CD4-positive, alpha-beta memory T cell (primary cell): ENCODE data around the gene ASAP3. TPM values are rescaled to one million over a fixed set of nuclear protein-coding genes. Genes with fewer than 3 reads are reported as not detected.

Experiments
- CTCF ChIA-PET: fragments of 350-600 bp; sonication (Branson Sonifier 250); formaldehyde crosslinking; loops from one replicate; lab custom pipeline; 2021; ENCODE audit warnings: inconsistent platforms; ENCODE audit not compliant: partially characterized antibody; lab: Charles Lee
- POLR2A ChIA-PET: fragments of 350-600 bp; sonication (Branson Sonifier 250); formaldehyde crosslinking; loops from one replicate; lab custom pipeline; 2021; ENCODE audit not compliant: partially characterized antibody; lab: Charles Lee
- DNase-seq, 5 donors: peaks; one replicate each; pipeline versions ENCODE4 v3.0.0 to v3.0.0-alpha.2; 2020 to 2022; ENCODE audit warnings: mixed read lengths in 1 of 5
- H3K27ac ChIP-seq: one replicate; pipeline ENCODE4 v1.7.0; 2013; ENCODE audit warnings: low read depth, low read length
- H3K27me3 ChIP-seq: 2 replicates; pipeline ENCODE4 v1.7.0; 2013; ENCODE audit warnings: mild to moderate bottlenecking, low read length, moderate library complexity; ENCODE audit not compliant: insufficient read depth
- H3K36me3 ChIP-seq: 2 replicates; pipeline ENCODE4 v1.7.0; 2013; ENCODE audit warnings: mild to moderate bottlenecking, low read length, moderate library complexity; ENCODE audit not compliant: insufficient read depth
- H3K4me1 ChIP-seq: 2 replicates; pipeline ENCODE4 v1.7.0; 2013; ENCODE audit warnings: mild to moderate bottlenecking, low read length, moderate library complexity; ENCODE audit not compliant: insufficient read depth
- H3K4me3 ChIP-seq, 2 donors: one replicate each; pipeline ENCODE4 v1.7.0; 2013; ENCODE audit warnings: low read length in 2 of 2, mild to moderate bottlenecking in 1 of 2
- H3K9me3 ChIP-seq, 2 donors: one replicate each; pipeline ENCODE4 v1.7.0; 2013; ENCODE audit warnings: low read length in 2 of 2, control low read depth in 1 of 2; ENCODE audit not compliant: control insufficient read depth in 1 of 2
- H3K27ac Mint-ChIP-seq, 7 donors: one replicate each; pipeline ENCODE4 v1.8.0; 2020 to 2021; ENCODE audit warnings: mixed read lengths in 7 of 7, mild to moderate bottlenecking in 6 of 7, inconsistent platforms in 3 of 7, moderate library complexity in 3 of 7
- H3K27me3 Mint-ChIP-seq, 2 donors: one replicate each; pipeline ENCODE4 v1.8.0; 2020 to 2021; ENCODE audit warnings: mixed read lengths in 2 of 2
- H3K36me3 Mint-ChIP-seq, 2 donors: one replicate each; pipeline ENCODE4 v1.8.0; 2020 to 2021; ENCODE audit warnings: mixed read lengths in 2 of 2, inconsistent platforms in 1 of 2, mild to moderate bottlenecking in 1 of 2
- H3K4me1 Mint-ChIP-seq, 4 donors: one replicate each; pipeline ENCODE4 v1.8.0; 2020 to 2021; ENCODE audit warnings: mixed read lengths in 4 of 4, mild to moderate bottlenecking in 1 of 4
- H3K4me3 Mint-ChIP-seq, 8 donors: one replicate each; pipeline ENCODE4 v1.8.0; 2020 to 2021; ENCODE audit warnings: mixed read lengths in 8 of 8, mild to moderate bottlenecking in 7 of 8, moderate library complexity in 6 of 8, inconsistent platforms in 3 of 8
- H3K9me3 Mint-ChIP-seq, 8 donors: one replicate each; pipeline ENCODE4 v1.8.0; 2020 to 2021; ENCODE audit warnings: mixed read lengths in 8 of 8, mild to moderate bottlenecking in 5 of 8, inconsistent platforms in 3 of 8, moderate library complexity in 1 of 8
- intact Hi-C: fragments of 100-400 bp; cut with micrococcal nuclease; formaldehyde crosslinking; loops from one replicate; pipeline ENCODE4 v1.15.1; 2023
- polyA plus RNA-seq, 2 donors: library from polyadenylated mRNA; unstranded; fragments of 300-500 nt; fragmentation: Illumina TruSeq; gene quantifications; one replicate each; pipeline ENCODE4 v1.2.3, GENCODE V29; 2021
- total RNA-seq, 2 experiments: library from RNA; stranded (reverse); gene quantifications; one replicate each; pipeline ENCODE4 v1.2.3, GENCODE V29; 2021

Gene ASAP3
- total and polyA plus RNA-seq, 4 experiments from 2014 or later = 0.73 to 1.4 (median 1.3) TPM

GRCh38 chr1:23529146-23530086 is 45.4 kb upstream of the ASAP3 start:
- peak overlapping the region; percentile 40 to 64 for H3K4me3 ChIP-seq
- Mint-ChIP-seq H3K27ac (peak overlapping the region; percentile 88 to 97 (median 94)), H3K36me3 (no peaks in the 10 kb centered on the region), H3K27me3 (no peaks in the 10 kb centered on the region), H3K4me3 (peak overlapping the region; percentile 80 to 93 (median 85)), H3K9me3 (peaks cover 0 to 3% (median 0%) of the 10 kb centered on the region in 8 donors), H3K4me1 (peaks cover 69 to 94% (median 84%) of the 10 kb centered on the region in 4 donors)
- intact Hi-C loops = loop anchor here (2.0 kb wide), 2 partner anchors 29 to 33 kb away; partner anchors contain the start of gene ID3
- POLR2A ChIA-PET = interaction anchor here (0.9 to 11.2 kb wide), 16 partner anchors 8 to 185 kb away, joined by 3 to 135 read pairs (median 14); partner anchors contain the start of genes ASAP3, HNRNPR and TCEA3
- H3K36me3 ChIP-seq = no peaks in the 10 kb centered on the region
- H3K27me3 ChIP-seq = no peaks in the 10 kb centered on the region
- H3K4me1 ChIP-seq = peaks cover 92% of the 10 kb centered on the region
- DNase-seq = no peak
- CTCF ChIA-PET = interaction anchor here (1.3 to 30.3 kb wide), 11 partner anchors 9 to 109 kb away, joined by 3 to 924 read pairs (median 15); no protein-coding TSS in a partner anchor
- H3K9me3 ChIP-seq = no peaks in the 10 kb centered on the region
- H3K27ac ChIP-seq = peak overlapping the region; percentile 60

- Mint-ChIP-seq H3K4me1 (peaks cover 67 to 96% (median 86%) of the 10 kb centered on the region in 4 donors), H3K27ac (peak overlapping the region; percentile 88 to 97 (median 94)), H3K4me3 (peak overlapping the region; percentile 80 to 93 (median 85)), H3K36me3 (no peaks in the 10 kb centered on the region), H3K9me3 (peaks cover 0 to 3% (median 0%) of the 10 kb centered on the region in 8 donors), H3K27me3 (no peaks in the 10 kb centered on the region)
- Histone ChIP-seq H3K27ac (peak overlapping the region; percentile 60), H3K4me3 (peak overlapping the region; percentile 14 to 53), H3K4me1 (peaks cover 92% of the 10 kb centered on the region), H3K9me3 (no peaks in the 10 kb centered on the region), H3K36me3 (no peaks in the 10 kb centered on the region), H3K27me3 (no peaks in the 10 kb centered on the region)
- intact Hi-C loops = loop anchor here (1.0 kb wide), 1 partner anchor 11 kb away; no protein-coding TSS in a partner anchor
- ChIA-PET CTCF (interaction anchor here (0.7 to 30.3 kb wide), 25 partner anchors 9 to 117 kb away, joined by 3 to 924 read pairs (median 3); partner anchors contain the start of genes ASAP3 and ID3), POLR2A (interaction anchor here (0.9 to 11.2 kb wide), 20 partner anchors 9 to 409 kb away, joined by 3 to 135 read pairs (median 8); partner anchors contain the start of genes ASAP3, HNRNPR and TCEA3)
- DNase-seq = peak; percentile 82 to 89 (median 84)
These were observed 44.4 kb upstream of the ASAP3 start for GRCh38 chr1:23528250-23528978.

- Mint-ChIP-seq H3K27me3 (no peaks in the 10 kb centered on the region), H3K27ac (peak overlapping the region; percentile 88 to 97 (median 94)), H3K4me1 (peaks cover 62 to 93% (median 83%) of the 10 kb centered on the region in 4 donors), H3K36me3 (no peaks in the 10 kb centered on the region), H3K9me3 (peaks cover 0 to 3% (median 0%) of the 10 kb centered on the region in 8 donors), H3K4me3 (peak overlapping the region; percentile 80 to 93 (median 85))
- no peak for DNase-seq
- CTCF ChIA-PET = interaction anchor here (0.8 to 30.3 kb wide), 24 partner anchors 8 to 118 kb away, joined by 3 to 924 read pairs (median 4); partner anchors contain the start of genes ASAP3 and ID3
- peak overlapping the region in 1 of 2 donors; percentile 53 for H3K4me3 ChIP-seq
- no peaks in the 10 kb centered on the region for H3K9me3 ChIP-seq
- POLR2A ChIA-PET = interaction anchor here (0.9 to 11.2 kb wide), 17 partner anchors 11 to 409 kb away, joined by 3 to 135 read pairs (median 11); partner anchors contain the start of genes ASAP3 and HNRNPR
- no peaks in the 10 kb centered on the region for H3K36me3 ChIP-seq
- intact Hi-C loops = loop anchor here (1.0 kb wide), 1 partner anchor 11 kb away; no protein-coding TSS in a partner anchor
- H3K4me1 ChIP-seq = peaks cover 89% of the 10 kb centered on the region
- H3K27ac ChIP-seq = peak overlapping the region; percentile 60
- H3K27me3 ChIP-seq = no peaks in the 10 kb centered on the region
These were observed 43.9 kb upstream of the ASAP3 start for GRCh38 chr1:23527900-23528249.

- Mint-ChIP-seq H3K27ac (peak overlapping the region; percentile 75 to 97 (median 93)), H3K4me3 (peak overlapping the region in 7 of 8 donors; percentile 80 to 93 (median 86)), H3K4me1 (peaks cover 63 to 93% (median 85%) of the 10 kb centered on the region in 4 donors), H3K9me3 (peaks cover 0 to 3% (median 0%) of the 10 kb centered on the region in 8 donors), H3K36me3 (peaks cover 0 to 2% of the 10 kb centered on the region in 2 donors), H3K27me3 (no peaks in the 10 kb centered on the region)
- Histone ChIP-seq H3K36me3 (no peaks in the 10 kb centered on the region), H3K4me1 (peaks cover 88% of the 10 kb centered on the region), H3K27me3 (no peaks in the 10 kb centered on the region), H3K4me3 (no peak overlapping the region), H3K27ac (peak overlapping the region; percentile 60), H3K9me3 (no peaks in the 10 kb centered on the region)
- intact Hi-C loops = no loop called here
- POLR2A ChIA-PET = interaction anchor here (0.7 to 11.2 kb wide), 14 partner anchors 10 to 408 kb away, joined by 3 to 135 read pairs (median 19); partner anchors contain the start of gene ASAP3
- CTCF ChIA-PET = interaction anchor here (1.0 to 30.3 kb wide), 14 partner anchors 11 to 111 kb away, joined by 3 to 924 read pairs (median 6); partner anchors contain the start of gene ASAP3
- no peak for DNase-seq
These were observed 43.4 kb upstream of the ASAP3 start for GRCh38 chr1:23527366-23527765.

GRCh38 chr1:23526329-23527041 is 42.5 kb upstream of the ASAP3 start:
- ChIA-PET POLR2A (interaction anchor here (0.7 to 11.2 kb wide), 10 partner anchors 7 to 111 kb away, joined by 4 to 135 read pairs (median 20); partner anchors contain the start of gene ID3), CTCF (interaction anchor here (1.7 to 30.3 kb wide), 8 partner anchors 10 to 112 kb away, joined by 5 to 924 read pairs (median 19); no protein-coding TSS in a partner anchor)
- no peaks in the 10 kb centered on the region for H3K36me3 ChIP-seq
- peak overlapping the region; percentile 60 for H3K27ac ChIP-seq
- no peaks in the 10 kb centered on the region for H3K27me3 ChIP-seq
- H3K4me3 ChIP-seq = peak overlapping the region; percentile 6 to 44
- no peaks in the 10 kb centered on the region for H3K27me3 Mint-ChIP-seq
- H3K36me3 Mint-ChIP-seq = peaks cover 0 to 4% of the 10 kb centered on the region in 2 donors
- peaks cover 79% of the 10 kb centered on the region for H3K4me1 ChIP-seq
- peak overlapping the region; percentile 82 to 97 (median 93) for H3K27ac Mint-ChIP-seq
- no peak for DNase-seq
- intact Hi-C loops = no loop called here
- peak overlapping the region; percentile 31 to 93 (median 73) for H3K4me3 Mint-ChIP-seq
- peaks cover 58 to 93% (median 81%) of the 10 kb centered on the region in 4 donors for H3K4me1 Mint-ChIP-seq
- H3K9me3 Mint-ChIP-seq = peaks cover 0 to 3% (median 0%) of the 10 kb centered on the region in 8 donors
- H3K9me3 ChIP-seq = no peaks in the 10 kb centered on the region
